Ovary (tissue), 3 donors: ENCODE results near the gene COL27A1.

Source experiments
- CTCF ChIP-seq, 3 donors: fragments of 450-650 bp in 2 of 3; fragments of 200-600 bp in 1 of 3; IDR thresholded peaks; one replicate each; pipeline versions ENCODE4 v1.5.1 to v1.8.0; 2016 to 2022; ENCODE audit warnings: antibody characterized with exemption in 3 of 3, mild to moderate bottlenecking in 1 of 3
- POLR2A ChIP-seq: fragments of 450-650 bp; IDR thresholded peaks from one replicate; pipeline ENCODE4 v1.6.1; 2017; ENCODE audit warnings: antibody characterized with exemption, mild to moderate bottlenecking, moderate library complexity
- donor health status: DM: no; HTN: no; CAD: no.

GRCh38 chr9:114137831-114138230, 17.5 kb upstream of the COL27A1 start:
- TF ChIP-seq POLR2A = no peak
- no peak for TF ChIP-seq CTCF (IDR thresholded peaks at IDR 0.05)
